HG03565 (cell line): ENCODE data around the gene FKBP11.
"Not testable (repeated sequence)": the region's sequence is repeated elsewhere in the genome, so short reads cannot be mapped to it uniquely, and the experiment has no call there.

Source experiments
- ATAC-seq: cut with Tn5 transposase; IDR thresholded peaks from one replicate; pipeline ENCODE4 v1.9.1; 2021; ENCODE audit warnings: mild to moderate bottlenecking, moderate library complexity; ENCODE audit not compliant: unreplicated experiment

FKBP11 gene

GRCh38 chr12:48917857-48918537 lies 7.3 kb downstream of the FKBP11 start:
- no peak for ATAC-seq

- no peak for ATAC-seq
Measured at GRCh38 chr12:48910196-48910595, 15.1 kb downstream of the FKBP11 start.

- ATAC-seq: not testable (repeated sequence)
Measured at GRCh38 chr12:48909698-48910097, 15.6 kb downstream of the FKBP11 start.

- ATAC-seq: no peak
Measured at GRCh38 chr12:48907245-48907644, 18.0 kb downstream of the FKBP11 start.

GRCh38 chr12:48903982-48904411 lies 21.3 kb downstream of the FKBP11 start:
- ATAC-seq: peak; percentile 70

- ATAC-seq: no peak
Measured at GRCh38 chr12:48903363-48903981, 21.8 kb downstream of the FKBP11 start.

GRCh38 chr12:48901278-48901677 lies 24.0 kb downstream of the FKBP11 start:
- ATAC-seq: no peak

GRCh38 chr12:48899651-48900050 lies 25.6 kb downstream of the FKBP11 start:
- ATAC-seq: no peak

- no peak for ATAC-seq
Measured at GRCh38 chr12:48894271-48894670, 31.0 kb downstream of the FKBP11 start.

- ATAC-seq: peak; percentile 45
Measured at GRCh38 chr12:48890657-48891418, 34.5 kb downstream of the FKBP11 start.

GRCh38 chr12:48889679-48890078 lies 35.6 kb downstream of the FKBP11 start:
- no peak for ATAC-seq

GRCh38 chr12:48883305-48884161 lies 41.8 kb downstream of the FKBP11 start:
- no peak for ATAC-seq

GRCh38 chr12:48882972-48883304 lies 42.4 kb downstream of the FKBP11 start:
- no peak for ATAC-seq

GRCh38 chr12:48882315-48882687 lies 43.0 kb downstream of the FKBP11 start:
- ATAC-seq: no peak

- ATAC-seq: no peak
Measured at GRCh38 chr12:48881686-48882314, 43.5 kb downstream of the FKBP11 start.

GRCh38 chr12:48880647-48881046 lies 44.6 kb downstream of the FKBP11 start:
- no peak for ATAC-seq

- ATAC-seq: no peak
Measured at GRCh38 chr12:48878548-48878947, 46.7 kb downstream of the FKBP11 start.

- no peak for ATAC-seq
Measured at GRCh38 chr12:48875944-48876515, 49.3 kb downstream of the FKBP11 start.

GRCh38 chr12:48873534-48873933 lies 51.8 kb downstream of the FKBP11 start:
- not testable (repeated sequence) for ATAC-seq

- no peak for ATAC-seq
Measured at GRCh38 chr12:48873096-48873495, 52.2 kb downstream of the FKBP11 start.
